ENCODE measurements around the gene SLC9A9. TPM values are rescaled to one million over a fixed set of nuclear protein-coding genes. Genes with fewer than 3 reads are reported as not detected.

Gene SLC9A9
- total and polyA plus RNA-seq, 7 donors = 1.3 to 5.4 (median 2.9) TPM

GRCh38 chr3:143339451-143339850, 508.8 kb downstream of the SLC9A9 start:
- intact Hi-C loops (cut with DNase I) = no loop called here
- Histone ChIP-seq H3K27ac (no peak overlapping the region), H3K4me1 (no peaks in the 10 kb centered on the region), H3K4me3 (no peak overlapping the region), H3K9me3 (no peaks in the 10 kb centered on the region), H3K36me3 (ENCODE audit: insufficient read depth in 1 of 2, low read depth in 1 of 2) (no peaks in the 10 kb centered on the region), H3K27me3 (ENCODE audit: insufficient read depth in 3 of 3, low read length in 2 of 3) (no peaks in the 10 kb centered on the region)
- no peak for TF ChIP-seq CTCF (IDR thresholded peaks at IDR 0.05)
- no peak for DNase-seq
- no peak for ATAC-seq
- WGBS, 3 donors = 81 to 85% (median 84%) methylated on average over 2 of the region's 2 CpGs

- Histone ChIP-seq H3K27me3 (ENCODE audit: insufficient read depth in 3 of 3, low read length in 2 of 3) (no peaks in the 10 kb centered on the region), H3K9me3 (no peaks in the 10 kb centered on the region), H3K27ac (no peak overlapping the region), H3K4me1 (no peaks in the 10 kb centered on the region), H3K4me3 (no peak overlapping the region), H3K36me3 (ENCODE audit: insufficient read depth in 1 of 2, low read depth in 1 of 2) (no peaks in the 10 kb centered on the region)
- intact Hi-C loops (cut with DNase I) = no loop called here
- DNase-seq (no peak), ATAC-seq (no peak)
- TF ChIP-seq CTCF (IDR thresholded peaks at IDR 0.05) = no peak
- 41 to 44% (median 44%) methylated on average over 2 of the region's 2 CpGs for WGBS, 3 donors
These were observed 510.9 kb downstream of the SLC9A9 start for GRCh38 chr3:143337387-143337786.

- Histone ChIP-seq H3K4me1 (no peaks in the 10 kb centered on the region), H3K9me3 (no peaks in the 10 kb centered on the region), H3K4me3 (no peak overlapping the region), H3K36me3 (ENCODE audit: insufficient read depth in 1 of 2, low read depth in 1 of 2) (no peaks in the 10 kb centered on the region), H3K27me3 (ENCODE audit: insufficient read depth in 3 of 3, low read length in 2 of 3) (no peaks in the 10 kb centered on the region), H3K27ac (no peak overlapping the region)
- ATAC-seq (no peak), DNase-seq (no peak)
- 96 to 97% (median 97%) methylated on average over 4 of the region's 4 CpGs for WGBS, 3 donors
- TF ChIP-seq CTCF (IDR thresholded peaks at IDR 0.05) = no peak
- intact Hi-C loops (cut with DNase I) = no loop called here
These were observed 514.0 kb downstream of the SLC9A9 start for GRCh38 chr3:143334231-143334630.

GRCh38 chr3:143333367-143333766, 514.9 kb downstream of the SLC9A9 start:
- WGBS, 3 donors = 49 to 65% (median 52%) methylated on average over 2 of the region's 2 CpGs
- intact Hi-C loops (cut with DNase I) = no loop called here
- DNase-seq (no peak), ATAC-seq (no peak)
- H3K4me3 ChIP-seq = no peak overlapping the region
- H3K27ac ChIP-seq = no peak overlapping the region
- H3K27me3 ChIP-seq (ENCODE audit: insufficient read depth in 3 of 3, low read length in 2 of 3) = no peaks in the 10 kb centered on the region
- no peaks in the 10 kb centered on the region for H3K9me3 ChIP-seq
- no peak for TF ChIP-seq CTCF (IDR thresholded peaks at IDR 0.05)
- H3K4me1 ChIP-seq = no peaks in the 10 kb centered on the region
- no peaks in the 10 kb centered on the region for H3K36me3 ChIP-seq (ENCODE audit: insufficient read depth in 1 of 2, low read depth in 1 of 2)

GRCh38 chr3:143332026-143332425, 516.2 kb downstream of the SLC9A9 start:
- H3K4me1 ChIP-seq = no peaks in the 10 kb centered on the region
- no peak overlapping the region for H3K4me3 ChIP-seq
- no peaks in the 10 kb centered on the region for H3K27me3 ChIP-seq (ENCODE audit: insufficient read depth in 3 of 3, low read length in 2 of 3)
- intact Hi-C loops (cut with DNase I) = no loop called here
- ATAC-seq (no peak), DNase-seq (no peak)
- no peak for TF ChIP-seq CTCF (IDR thresholded peaks at IDR 0.05)
- H3K36me3 ChIP-seq (ENCODE audit: insufficient read depth in 1 of 2, low read depth in 1 of 2) = no peaks in the 10 kb centered on the region
- 0 to 13% (median 6%) methylated on average over 1 of the region's 1 CpG for WGBS, 3 donors
- no peak overlapping the region for H3K27ac ChIP-seq
- no peaks in the 10 kb centered on the region for H3K9me3 ChIP-seq

All from psoas muscle (tissue), 8 donors.